Loucy (cell line): ENCODE data around the gene TNFRSF14.
"Not testable (repeated sequence)": the region's sequence is repeated elsewhere in the genome, so short reads cannot be mapped to it uniquely, and the experiment has no call there.

Experiments
- H2AFZ ChIP-seq: fragments of 200-600 bp; sonication (generic); 2 replicates; pipeline ENCODE4 v1.6.0; 2016; ENCODE audit warnings: antibody characterized with exemption, mild to moderate bottlenecking, low read length, moderate library complexity
- H3F3A ChIP-seq: fragments of 200-600 bp; 2 replicates; pipeline ENCODE4 v1.6.0; 2016; ENCODE audit warnings: antibody characterized with exemption, low read depth, mild to moderate bottlenecking
- H3K27me3 ChIP-seq: fragments of 200-600 bp; sonication (generic); 2 replicates; pipeline ENCODE4 v1.6.1; 2014; ENCODE audit warnings: low read length, mild to moderate bottlenecking; ENCODE audit not compliant: insufficient read depth, poor library complexity, severe bottlenecking
- H3K36me3 ChIP-seq: fragments of 200-600 bp; sonication (generic); 2 replicates; pipeline ENCODE4 v1.6.1; 2016; ENCODE audit warnings: low read length; ENCODE audit not compliant: insufficient read depth
- H3K4me1 ChIP-seq: fragments of 200-600 bp; sonication (generic); 2 replicates; pipeline ENCODE4 v1.5.1; 2014; ENCODE audit warnings: low read length, mild to moderate bottlenecking; ENCODE audit not compliant: insufficient read depth, poor library complexity, severe bottlenecking
- H3K4me2 ChIP-seq: fragments of 200-600 bp; sonication (generic); 2 replicates; pipeline ENCODE4 v1.6.0; 2014; ENCODE audit warnings: antibody characterized with exemption, low read length, low read depth, mild to moderate bottlenecking; ENCODE audit not compliant: poor library complexity, severe bottlenecking
- H3K4me3 ChIP-seq: fragments of 200-600 bp; sonication (generic); 2 replicates; pipeline ENCODE4 v1.5.1; 2014; ENCODE audit warnings: low read length, mild to moderate bottlenecking, mixed read lengths; ENCODE audit not compliant: poor library complexity, severe bottlenecking
- H3K79me2 ChIP-seq: fragments of 200-600 bp; sonication (generic); 2 replicates; pipeline ENCODE4 v1.6.1; 2014; ENCODE audit warnings: low read length; ENCODE audit not compliant: insufficient read depth
- H3K9ac ChIP-seq: fragments of 200-600 bp; sonication (generic); 2 replicates; pipeline ENCODE4 v1.6.0; 2014; ENCODE audit warnings: mild to moderate bottlenecking, low read depth, low read length, moderate library complexity; ENCODE audit not compliant: poor library complexity, severe bottlenecking
- H3K9me2 ChIP-seq: fragments of 200-600 bp; sonication (generic); replicated peaks from 2 replicates; pipeline ENCODE4 v1.6.1; 2016; ENCODE audit warnings: low read depth, low read length, mixed read lengths
- H3K9me3 ChIP-seq: fragments of 200-600 bp; sonication (generic); 2 replicates; pipeline ENCODE4 v1.6.1; 2014; ENCODE audit warnings: mild to moderate bottlenecking, antibody characterized with exemption, low read length, low read depth; ENCODE audit not compliant: insufficient read depth
- H4K20me1 ChIP-seq: fragments of 200-600 bp; sonication (generic); 2 replicates; pipeline ENCODE4 v1.6.0; 2014; ENCODE audit warnings: antibody characterized with exemption, low read length, mild to moderate bottlenecking; ENCODE audit not compliant: insufficient read depth, poor library complexity, severe bottlenecking
- EZH2phosphoT487 ChIP-seq: fragments of 200-600 bp; IDR thresholded peaks from 2 replicates; pipeline ENCODE4 v1.6.1; 2018; ENCODE audit warnings: antibody characterized with exemption, mild to moderate bottlenecking, moderate library complexity, borderline replicate concordance
- TF ChIP-seq, protein P1 (sequence below): fragments of 200-600 bp; sonication (generic); conservative IDR thresholded peaks from 2 replicates; pipeline ENCODE4 v1.5.1; 2014; ENCODE audit warnings: mild to moderate bottlenecking, antibody characterized with exemption, low read length

Gene TNFRSF14

DNA sequence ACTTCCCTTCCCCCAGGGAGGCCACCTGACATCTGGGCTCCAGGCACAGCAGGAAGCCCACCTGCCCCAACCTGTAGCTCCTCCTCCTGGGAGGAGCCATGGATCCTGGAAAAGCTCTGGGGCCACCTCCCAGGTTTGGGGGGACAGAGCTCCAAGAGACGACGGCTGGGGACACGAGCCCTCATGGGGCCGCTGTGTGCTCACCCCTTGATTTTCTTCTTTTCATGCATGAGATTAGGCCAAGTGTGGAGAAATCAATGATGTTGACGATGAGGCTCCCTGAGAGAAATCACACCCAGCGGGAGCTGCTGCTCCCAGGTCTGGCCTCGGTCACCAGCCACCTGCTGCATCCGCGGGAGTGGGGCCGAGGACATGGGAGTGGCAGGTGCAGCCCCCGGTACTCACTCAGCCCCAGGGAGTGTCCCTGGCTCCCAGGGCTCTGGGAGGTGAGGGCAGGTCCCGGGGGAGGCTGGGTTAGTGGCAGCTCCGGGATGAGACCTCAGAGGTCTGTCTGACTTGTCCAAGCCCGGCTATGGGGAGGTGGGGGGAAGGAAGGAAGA lies 8.7 kb downstream of the TNFRSF14 start:
- no peak overlapping the region for H3K4me2 ChIP-seq
- no peaks in the 10 kb centered on the region for H3K36me3 ChIP-seq
- H3K4me1 ChIP-seq, result no peaks in the 10 kb centered on the region
- no peaks in the 10 kb centered on the region for H3K9me2 ChIP-seq
- no peaks in the 10 kb centered on the region for H3K9me3 ChIP-seq
- H3K79me2 ChIP-seq, result no peaks in the 10 kb centered on the region
- TF ChIP-seq, protein P1, sequence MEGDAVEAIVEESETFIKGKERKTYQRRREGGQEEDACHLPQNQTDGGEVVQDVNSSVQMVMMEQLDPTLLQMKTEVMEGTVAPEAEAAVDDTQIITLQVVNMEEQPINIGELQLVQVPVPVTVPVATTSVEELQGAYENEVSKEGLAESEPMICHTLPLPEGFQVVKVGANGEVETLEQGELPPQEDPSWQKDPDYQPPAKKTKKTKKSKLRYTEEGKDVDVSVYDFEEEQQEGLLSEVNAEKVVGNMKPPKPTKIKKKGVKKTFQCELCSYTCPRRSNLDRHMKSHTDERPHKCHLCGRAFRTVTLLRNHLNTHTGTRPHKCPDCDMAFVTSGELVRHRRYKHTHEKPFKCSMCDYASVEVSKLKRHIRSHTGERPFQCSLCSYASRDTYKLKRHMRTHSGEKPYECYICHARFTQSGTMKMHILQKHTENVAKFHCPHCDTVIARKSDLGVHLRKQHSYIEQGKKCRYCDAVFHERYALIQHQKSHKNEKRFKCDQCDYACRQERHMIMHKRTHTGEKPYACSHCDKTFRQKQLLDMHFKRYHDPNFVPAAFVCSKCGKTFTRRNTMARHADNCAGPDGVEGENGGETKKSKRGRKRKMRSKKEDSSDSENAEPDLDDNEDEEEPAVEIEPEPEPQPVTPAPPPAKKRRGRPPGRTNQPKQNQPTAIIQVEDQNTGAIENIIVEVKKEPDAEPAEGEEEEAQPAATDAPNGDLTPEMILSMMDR, result no peak
- TF ChIP-seq EZH2phosphoT487, result no peak
- H3K9ac ChIP-seq, result no peak overlapping the region
- no peaks in the 10 kb centered on the region for H4K20me1 ChIP-seq
- H2AFZ ChIP-seq, result no peak overlapping the region
- H3K27me3 ChIP-seq, result no peaks in the 10 kb centered on the region
- no peaks in the 10 kb centered on the region for H3F3A ChIP-seq
- H3K4me3 ChIP-seq, result no peak overlapping the region

DNA sequence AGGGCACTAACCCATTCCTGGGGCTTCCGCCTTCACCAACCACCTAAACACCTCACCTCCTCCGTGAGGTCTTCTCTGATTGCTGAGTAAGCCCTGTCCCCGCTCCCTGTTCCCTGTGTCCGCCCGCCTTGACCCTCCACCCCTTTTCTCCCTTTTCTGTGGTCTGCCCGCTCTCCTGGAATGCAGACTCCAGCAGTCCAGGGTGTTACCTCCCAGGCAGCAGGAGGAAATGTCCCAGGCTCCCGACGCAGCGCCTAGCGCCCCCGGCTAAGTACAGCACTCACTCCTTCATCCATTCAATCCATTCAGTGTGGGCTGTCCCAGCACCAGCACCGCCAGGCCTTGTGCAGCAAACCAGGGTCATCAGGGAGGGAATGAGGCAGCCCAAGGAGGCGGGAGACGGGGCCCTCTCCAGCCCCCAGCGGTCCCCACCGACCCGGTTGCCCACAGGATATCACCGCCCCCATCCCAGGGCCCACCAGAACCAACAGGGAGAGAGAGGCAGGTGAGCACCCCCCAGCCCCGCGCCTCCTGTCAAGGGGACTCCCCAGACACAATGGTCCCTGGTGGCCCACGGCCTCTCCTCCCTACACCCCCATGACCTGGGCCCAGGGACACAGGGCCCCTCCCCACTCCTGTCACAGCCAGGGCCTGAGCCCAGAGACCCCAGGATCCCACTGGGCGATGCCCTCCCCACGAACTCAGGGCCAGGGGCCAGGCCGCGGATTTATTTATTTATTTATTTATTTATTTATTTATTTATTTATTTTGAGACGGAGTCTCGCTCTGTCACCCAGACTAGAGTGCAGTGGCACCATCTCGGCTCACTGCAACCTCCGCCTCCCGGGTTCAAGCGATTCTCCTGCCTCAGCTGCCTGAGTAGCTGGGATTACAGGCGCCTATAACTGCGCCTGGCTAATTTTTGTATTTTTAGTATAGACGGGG lies 10.2 kb downstream of the TNFRSF14 start:
- no peak for TF ChIP-seq EZH2phosphoT487
- TF ChIP-seq, protein P1, result no peak
- no peaks in the 10 kb centered on the region for H3K36me3 ChIP-seq
- no peaks in the 10 kb centered on the region for H3F3A ChIP-seq
- H3K79me2 ChIP-seq, result no peaks in the 10 kb centered on the region
- H3K4me1 ChIP-seq, result no peaks in the 10 kb centered on the region
- H3K27me3 ChIP-seq, result no peaks in the 10 kb centered on the region
- H2AFZ ChIP-seq, result no peak overlapping the region
- H3K4me2 ChIP-seq, result no peak overlapping the region
- H3K9me2 ChIP-seq, result no peaks in the 10 kb centered on the region
- no peaks in the 10 kb centered on the region for H3K9me3 ChIP-seq
- no peak overlapping the region for H3K9ac ChIP-seq
- no peaks in the 10 kb centered on the region for H4K20me1 ChIP-seq
- no peak overlapping the region for H3K4me3 ChIP-seq

DNA sequence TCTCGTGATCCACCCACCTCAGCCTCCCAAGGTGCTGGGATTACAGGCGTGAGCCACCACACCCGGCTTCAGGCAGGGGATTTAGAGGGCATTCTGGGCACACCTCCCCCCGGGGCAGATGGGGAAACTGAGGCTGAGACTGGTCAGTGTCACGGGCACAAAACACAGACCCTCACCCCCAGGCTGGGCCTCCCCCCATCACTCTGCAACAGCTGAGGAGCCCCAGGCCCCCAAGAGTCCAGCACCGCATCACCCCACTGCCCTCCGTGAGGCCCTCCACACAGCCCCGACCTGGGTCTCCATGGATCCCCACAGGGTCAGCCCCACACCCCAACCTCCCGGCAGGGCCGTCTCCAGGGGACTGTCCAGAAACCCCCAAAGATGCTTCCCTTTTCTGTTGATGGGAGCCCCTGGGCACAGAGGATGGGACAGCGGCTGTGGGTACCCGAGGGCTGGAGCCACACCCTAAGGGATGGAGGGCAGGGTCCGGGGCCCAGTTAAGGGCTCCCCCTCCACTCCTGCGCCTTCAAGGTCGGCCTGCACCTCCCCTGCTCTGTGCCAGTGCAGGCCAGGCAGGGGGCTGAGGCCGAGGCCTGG lies 11.0 kb downstream of the TNFRSF14 start:
- Histone ChIP-seq H2AFZ (no peak overlapping the region), H4K20me1 (no peaks in the 10 kb centered on the region), H3F3A (no peaks in the 10 kb centered on the region), H3K4me2 (no peak overlapping the region), H3K9me2 (no peaks in the 10 kb centered on the region), H3K4me3 (no peak overlapping the region), H3K36me3 (no peaks in the 10 kb centered on the region), H3K9ac (no peak overlapping the region), H3K27me3 (no peaks in the 10 kb centered on the region), H3K9me3 (no peaks in the 10 kb centered on the region), H3K79me2 (no peaks in the 10 kb centered on the region), H3K4me1 (no peaks in the 10 kb centered on the region)
- TF ChIP-seq EZH2phosphoT487, result no peak
- TF ChIP-seq, protein P1, result no peak

DNA sequence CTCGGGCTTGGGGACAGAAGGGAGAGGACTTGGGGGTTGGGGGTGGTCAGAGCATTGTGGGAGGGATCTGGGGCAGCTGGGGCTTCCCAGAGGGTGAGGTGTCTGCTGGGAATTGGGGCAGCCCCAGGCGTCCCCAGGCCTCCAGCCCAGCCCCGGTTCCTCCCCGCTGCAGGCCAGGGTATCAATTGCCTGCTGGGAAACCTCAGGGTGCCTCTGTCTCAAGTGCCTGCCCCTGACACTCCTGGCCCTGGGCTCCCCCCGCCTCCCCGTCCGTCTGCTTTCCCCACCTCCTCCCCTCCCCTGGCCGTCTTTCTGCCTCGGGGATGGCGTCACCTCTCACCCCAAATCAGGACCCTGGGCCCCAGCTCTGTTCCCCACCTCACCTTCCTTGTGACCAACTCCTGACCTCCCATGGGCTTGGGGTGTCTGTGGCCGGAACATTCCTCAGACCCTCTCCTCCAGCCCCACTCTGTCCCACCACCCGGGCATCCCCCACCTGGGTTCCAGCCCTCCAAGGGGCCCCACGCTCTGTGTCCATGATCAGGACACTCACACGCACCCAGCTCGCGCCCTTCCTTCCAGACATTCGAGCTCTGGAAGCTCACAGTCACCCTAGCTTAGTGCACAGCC lies 12.1 kb downstream of the TNFRSF14 start:
- not testable (repeated sequence) for H3F3A ChIP-seq, H4K20me1 ChIP-seq, H3K27me3 ChIP-seq, H3K9ac ChIP-seq, H3K4me3 ChIP-seq, H3K9me3 ChIP-seq, H3K79me2 ChIP-seq, H3K4me2 ChIP-seq, H2AFZ ChIP-seq, H3K36me3 ChIP-seq, H3K9me2 ChIP-seq, H3K4me1 ChIP-seq
